ENCODE results near the gene CRIP3. TPM values are rescaled to one million over a fixed set of nuclear protein-coding genes. Genes with fewer than 3 reads are reported as not detected.
A peak's percentile ranks its signal among the peaks of the same experiment; 100 is the strongest.

Gene CRIP3
- total and polyA plus RNA-seq, 2 of the 13 experiments (the other 11 are each of a cell fraction or from before 2014, with no cell fraction given): 6.3 to 9.3 TPM

DNA sequence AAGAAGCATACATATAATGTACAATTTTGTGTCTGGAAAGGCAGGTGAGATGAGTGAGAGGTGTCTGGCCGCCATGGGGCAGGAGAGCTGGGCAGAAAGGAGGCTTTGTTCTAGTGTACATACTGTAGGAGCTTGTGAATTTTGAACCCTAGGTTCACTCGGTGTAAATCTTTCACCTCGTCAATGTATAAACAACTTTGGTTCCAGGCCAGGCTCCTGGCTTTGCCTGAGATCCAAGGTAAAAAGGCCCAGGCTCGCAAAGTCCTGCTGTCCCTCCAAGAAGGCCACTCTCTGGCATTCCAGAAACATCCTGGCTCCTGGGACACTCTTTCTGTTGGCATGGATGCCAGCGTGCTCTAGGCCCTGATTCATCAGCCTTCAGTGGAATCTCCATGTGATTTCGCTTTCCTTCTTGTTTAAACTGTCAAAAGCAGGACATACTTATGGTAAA lies 17.7 kb downstream of the CRIP3 start (continued):
- TF ChIP-seq, protein P1, sequence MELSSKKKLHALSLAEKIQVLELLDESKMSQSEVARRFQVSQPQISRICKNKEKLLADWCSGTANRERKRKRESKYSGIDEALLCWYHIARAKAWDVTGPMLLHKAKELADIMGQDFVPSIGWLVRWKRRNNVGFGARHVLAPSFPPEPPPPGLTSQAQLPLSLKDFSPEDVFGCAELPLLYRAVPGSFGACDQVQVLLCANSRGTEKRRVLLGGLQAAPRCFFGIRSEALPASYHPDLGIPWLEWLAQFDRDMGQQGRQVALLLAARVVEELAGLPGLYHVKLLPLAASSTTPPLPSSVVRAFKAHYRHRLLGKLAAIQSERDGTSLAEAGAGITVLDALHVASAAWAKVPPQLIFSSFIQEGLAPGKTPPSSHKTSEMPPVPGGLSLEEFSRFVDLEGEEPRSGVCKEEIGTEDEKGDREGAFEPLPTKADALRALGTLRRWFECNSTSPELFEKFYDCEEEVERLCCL (CRISPR knock-in tag; IDR thresholded peaks at IDR 0.05; ENCODE audit: borderline replicate concordance): no peak
- TF ChIP-seq FOXP4 (CRISPR knock-in tag; IDR thresholded peaks at IDR 0.05) (peak; percentile 91), ZNF674 (CRISPR knock-in tag; IDR thresholded peaks at IDR 0.05; ENCODE audit: low read depth) (no peak), KLF12 (CRISPR knock-in tag; IDR thresholded peaks at IDR 0.05; ENCODE audit: borderline replicate concordance) (no peak), ZNF543 (CRISPR knock-in tag; IDR thresholded peaks at IDR 0.05) (no peak), HMGXB3 (CRISPR knock-in tag; IDR thresholded peaks at IDR 0.05; ENCODE audit: borderline replicate concordance) (no peak), ARNT (IDR thresholded peaks at IDR 0.05) (no peak), ZNF558 (CRISPR knock-in tag; IDR thresholded peaks at IDR 0.05; ENCODE audit: borderline replicate concordance) (no peak), ZNF274 (CRISPR knock-in tag; IDR thresholded peaks at IDR 0.05) (no peak), ZNF343 (CRISPR knock-in tag; IDR thresholded peaks at IDR 0.05) (no peak), REXO4 (CRISPR knock-in tag; IDR thresholded peaks at IDR 0.05; ENCODE audit: borderline replicate concordance) (0 out of 2 replicates have a peak, but pooled peaks have one; percentile 34), ZNF678 (CRISPR knock-in tag; IDR thresholded peaks at IDR 0.05) (no peak), ZNF235 (CRISPR knock-in tag; IDR thresholded peaks at IDR 0.05; ENCODE audit: borderline replicate concordance) (no peak), TEAD2 (CRISPR knock-in tag; IDR thresholded peaks at IDR 0.05) (no peak), LBX2 (CRISPR knock-in tag; IDR thresholded peaks at IDR 0.05; ENCODE audit: borderline replicate concordance) (no peak), ZNF652 (CRISPR knock-in tag; IDR thresholded peaks at IDR 0.05; ENCODE audit: borderline replicate concordance, low read depth) (no peak; the same call in 1 of the 2 replicates), ZSCAN9 (CRISPR knock-in tag; IDR thresholded peaks at IDR 0.05; ENCODE audit: borderline replicate concordance) (peak; percentile 73; the same call in 1 of the 2 replicates)
- TF ChIP-seq, protein P2, sequence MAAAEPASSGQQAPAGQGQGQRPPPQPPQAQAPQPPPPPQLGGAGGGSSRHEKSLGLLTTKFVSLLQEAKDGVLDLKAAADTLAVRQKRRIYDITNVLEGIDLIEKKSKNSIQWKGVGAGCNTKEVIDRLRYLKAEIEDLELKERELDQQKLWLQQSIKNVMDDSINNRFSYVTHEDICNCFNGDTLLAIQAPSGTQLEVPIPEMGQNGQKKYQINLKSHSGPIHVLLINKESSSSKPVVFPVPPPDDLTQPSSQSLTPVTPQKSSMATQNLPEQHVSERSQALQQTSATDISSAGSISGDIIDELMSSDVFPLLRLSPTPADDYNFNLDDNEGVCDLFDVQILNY (CRISPR knock-in tag; conservative IDR thresholded peaks at IDR 0.05): no peak
- TF ChIP-seq, protein P3, sequence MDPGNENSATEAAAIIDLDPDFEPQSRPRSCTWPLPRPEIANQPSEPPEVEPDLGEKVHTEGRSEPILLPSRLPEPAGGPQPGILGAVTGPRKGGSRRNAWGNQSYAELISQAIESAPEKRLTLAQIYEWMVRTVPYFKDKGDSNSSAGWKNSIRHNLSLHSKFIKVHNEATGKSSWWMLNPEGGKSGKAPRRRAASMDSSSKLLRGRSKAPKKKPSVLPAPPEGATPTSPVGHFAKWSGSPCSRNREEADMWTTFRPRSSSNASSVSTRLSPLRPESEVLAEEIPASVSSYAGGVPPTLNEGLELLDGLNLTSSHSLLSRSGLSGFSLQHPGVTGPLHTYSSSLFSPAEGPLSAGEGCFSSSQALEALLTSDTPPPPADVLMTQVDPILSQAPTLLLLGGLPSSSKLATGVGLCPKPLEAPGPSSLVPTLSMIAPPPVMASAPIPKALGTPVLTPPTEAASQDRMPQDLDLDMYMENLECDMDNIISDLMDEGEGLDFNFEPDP (CRISPR knock-in tag; conservative IDR thresholded peaks at IDR 0.05): 0 out of 2 replicates have a peak, but pooled peaks have one; percentile 88
